Measurements from ENCODE around the gene STRN4. TPM values are rescaled to one million over a fixed set of nuclear protein-coding genes. Genes with fewer than 3 reads are reported as not detected.

STRN4 gene
- total and polyA plus RNA-seq, 9 of the 15 experiments (the other 6 are each of a cell fraction or from before 2014, with no cell fraction given) = 0.62 to 83.7 (median 36.9) TPM

DNA sequence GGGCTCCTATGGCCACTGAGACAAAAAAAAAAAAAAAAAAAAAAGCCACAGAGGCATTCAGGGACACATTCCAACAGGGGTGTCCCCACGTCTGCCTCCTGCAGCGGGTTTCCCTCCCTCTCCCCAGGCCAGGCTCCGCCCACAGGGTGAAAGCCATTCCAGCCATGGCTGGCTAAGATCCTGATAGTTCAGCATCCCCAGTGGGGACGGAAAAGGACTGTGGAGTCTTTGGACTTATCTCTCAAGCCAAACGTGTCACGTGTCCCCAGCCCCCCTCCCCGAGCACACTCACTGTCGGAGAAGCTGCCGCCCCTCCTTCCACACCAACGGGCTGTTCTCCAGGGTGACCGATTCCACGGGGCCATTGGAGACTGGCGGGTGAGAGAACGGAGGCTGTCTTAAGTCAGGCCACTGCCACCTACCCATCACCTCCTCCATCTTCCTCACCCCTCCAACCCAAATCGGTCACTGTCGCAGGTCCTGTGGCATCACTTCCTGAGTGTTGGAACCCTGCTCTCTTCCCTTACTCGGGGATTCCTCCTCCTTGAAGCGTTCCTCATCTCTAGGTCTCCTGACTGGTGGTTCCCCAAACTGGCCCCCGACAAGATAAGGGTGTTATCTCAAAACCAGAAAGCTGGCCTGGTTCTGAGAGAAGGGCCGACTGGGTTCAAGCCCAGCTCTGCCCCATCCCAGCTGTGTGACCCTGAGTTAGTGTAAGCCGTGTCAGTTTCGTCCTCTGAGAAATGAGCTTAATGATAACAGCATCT, 9.5 kb downstream of the STRN4 start:
- Histone ChIP-seq H3K9me1 (ENCODE audit: control insufficient read depth, insufficient read depth, low read length) (peaks cover 5% of the 10 kb centered on the region), H3K27ac (ENCODE audit: extremely low read depth, low read depth, low read length) (peak overlapping the region; percentile 82), H2AFZ (ENCODE audit: low read depth, low read length) (peak overlapping the region; percentile 11; the same call in 1 of the 2 replicates), H3K36me3 (ENCODE audit: control insufficient read depth, insufficient read depth, low read length) (peaks cover 82% of the 10 kb centered on the region; the same call in 2 of the 3 replicates), H3K4me3 (peak overlapping the region; percentile 11), H3K79me2 (ENCODE audit: control insufficient read depth, insufficient read depth, low read length) (peaks cover 68% of the 10 kb centered on the region), H3K27me3 (ENCODE audit: control insufficient read depth in 2 of 2, insufficient read depth in 2 of 2, low read length in 2 of 2) (no peaks in the 10 kb centered on the region), H4K20me1 (replicated peaks; ENCODE audit: control insufficient read depth, insufficient read depth, low read length) (peaks cover 51% of the 10 kb centered on the region), H3K4me1 (replicated peaks in 1 of 2; ENCODE audit: control insufficient read depth in 2 of 2, insufficient read depth in 2 of 2, low read length in 2 of 2) (peaks cover 37 to 63% of the 10 kb centered on the region in 2 experiments), H3K4me2 (ENCODE audit: insufficient read depth, low read length) (peak overlapping the region; percentile 79), H3K9me3 (replicated peaks; ENCODE audit: control insufficient read depth, insufficient read depth, low read depth, low read length) (no peaks in the 10 kb centered on the region), H3K9ac (ENCODE audit: insufficient read depth in 1 of 2, low read depth in 2 of 2, low read length in 2 of 2) (peak overlapping the region; percentile 19 to 80; a peak in 3 of 4 replicates)
- DNase-seq (ENCODE audit: extremely low read depth in 1 of 4, low spot score in 3 of 4) (peak; percentile 72 to 94 (median 80)), ATAC-seq (peak; percentile 85), FAIRE-seq (peak; percentile 94)
- ChIA-PET CTCF (ENCODE audit: low intra/inter-chr PET ratio) (no interaction called here), POLR2A (interaction anchor here (0.6 to 1.5 kb wide), 10 partner anchors 8 to 520 kb away, joined by 3 to 7 read pairs (median 4); partner anchors contain the start of genes CCDC9 and PRKD2)
- 2% methylated on average over 20 of the region's 22 CpGs for WGBS (ENCODE audit: insufficient coverage, low coverage, missing lambda C conversion rate)
- no TSS peak for BruUV-seq (replicated peaks)
- in situ Hi-C loops (cut with MboI) = no loop called here
- intact Hi-C loops (cut with micrococcal nuclease) = no loop called here
- TF ChIP-seq RCOR1 (IDR thresholded peaks at IDR 0.05; ENCODE audit: borderline replicate concordance in 1 of 2, low read depth in 2 of 2, low read length in 2 of 2) (peak in 1 of 2 experiments; percentile 47; a peak in 2 of 4 replicates), ZZZ3 (IDR thresholded peaks at IDR 0.05) (no peak), BHLHE40 (IDR thresholded peaks at IDR 0.05; ENCODE audit: low read length) (peak; percentile 89), SAFB (IDR thresholded peaks at IDR 0.05; ENCODE audit: borderline replicate concordance, low read depth, low read length) (no peak), SMC3 (conservative IDR thresholded peaks at IDR 0.05; ENCODE audit: insufficient read depth, low read depth, low read length) (no peak), GTF2F1 (IDR thresholded peaks at IDR 0.05; ENCODE audit: low read depth, low read length) (no peak), ZNF584 (CRISPR knock-in tag; IDR thresholded peaks at IDR 0.05; ENCODE audit: low read depth) (peak; percentile 72), CBX3 (IDR thresholded peaks at IDR 0.05; ENCODE audit: borderline replicate concordance in 1 of 2, low read length in 2 of 2) (0 out of 3 replicates have a peak, but pooled peaks of 1 of the 2 experiments have one; percentile 25), CTBP1 (IDR thresholded peaks at IDR 0.05; ENCODE audit: borderline replicate concordance) (peak; percentile 97), RBBP5 (IDR thresholded peaks at IDR 0.05; ENCODE audit: borderline replicate concordance, insufficient read depth, low read length, poor library complexity, severe bottlenecking) (peak; percentile 27), JUN (IDR thresholded peaks at IDR 0.05; ENCODE audit: borderline replicate concordance, low read depth, low read length) (0 out of 2 replicates have a peak, but pooled peaks have one; percentile 21), JUN (CRISPR knock-in tag; IDR thresholded peaks at IDR 0.05; ENCODE audit: borderline replicate concordance) (no peak), HDAC1 (IDR thresholded peaks at IDR 0.05) (peak in 1 of 2 experiments; percentile 73; a peak in 2 of 4 replicates), PHB (CRISPR knock-in tag; IDR thresholded peaks at IDR 0.05) (no peak), SMARCC2 (IDR thresholded peaks at IDR 0.05; ENCODE audit: low read depth) (0 out of 2 replicates have a peak, but pooled peaks have one; percentile 30), NR2C2 (CRISPR knock-in tag; IDR thresholded peaks at IDR 0.05) (no peak), NR2C2 (tag; IDR thresholded peaks at IDR 0.05) (0 out of 2 replicates have a peak, but pooled peaks have one; percentile 32), MXI1 (IDR thresholded peaks at IDR 0.05; ENCODE audit: low read depth, low read length) (peak; percentile 42; the same call in 1 of the 2 replicates)
- TF ChIP-seq, protein P1, sequence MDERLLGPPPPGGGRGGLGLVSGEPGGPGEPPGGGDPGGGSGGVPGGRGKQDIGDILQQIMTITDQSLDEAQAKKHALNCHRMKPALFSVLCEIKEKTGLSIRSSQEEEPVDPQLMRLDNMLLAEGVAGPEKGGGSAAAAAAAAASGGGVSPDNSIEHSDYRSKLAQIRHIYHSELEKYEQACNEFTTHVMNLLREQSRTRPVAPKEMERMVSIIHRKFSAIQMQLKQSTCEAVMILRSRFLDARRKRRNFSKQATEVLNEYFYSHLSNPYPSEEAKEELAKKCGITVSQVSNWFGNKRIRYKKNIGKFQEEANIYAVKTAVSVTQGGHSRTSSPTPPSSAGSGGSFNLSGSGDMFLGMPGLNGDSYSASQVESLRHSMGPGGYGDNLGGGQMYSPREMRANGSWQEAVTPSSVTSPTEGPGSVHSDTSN (CRISPR knock-in tag; IDR thresholded peaks at IDR 0.05; ENCODE audit: low read depth) = no peak
- TF ChIP-seq, protein P1 (tag; conservative IDR thresholded peaks at IDR 0.05; ENCODE audit: low read depth) = no peak
